Neuronal stem cell (in vitro differentiated cells): ENCODE data around the gene GATAD2A.
A peak's percentile ranks its signal among the peaks of the same experiment; 100 is the strongest.

ENCODE experiments used
- DNase-seq: peaks from one replicate; pipeline ENCODE4 v3.0.0-alpha.2; 2013; ENCODE audit warnings: low spot score
- H2AFZ ChIP-seq: one replicate; pipeline ENCODE4 v1.6.1; 2013; ENCODE audit warnings: mild to moderate bottlenecking, low read length, inconsistent platforms
- H2AK5ac ChIP-seq: 2 replicates; pipeline ENCODE4 v1.6.1; 2013; ENCODE audit warnings: low read depth, mild to moderate bottlenecking, inconsistent platforms, low read length, moderate library complexity, mixed read lengths
- H2BK120ac ChIP-seq: 2 replicates; pipeline ENCODE4 v1.6.1; 2013; ENCODE audit warnings: low read depth, mild to moderate bottlenecking, inconsistent platforms, low read length, moderate library complexity, mixed read lengths
- H2BK12ac ChIP-seq: one replicate; pipeline ENCODE4 v1.6.1; 2013; ENCODE audit warnings: low read length, inconsistent platforms
- H2BK15ac ChIP-seq: 2 replicates; pipeline ENCODE4 v1.6.1; 2013; ENCODE audit warnings: mild to moderate bottlenecking, low read length, inconsistent platforms, mixed read lengths
- H2BK5ac ChIP-seq: one replicate; pipeline ENCODE4 v1.6.1; 2013; ENCODE audit warnings: inconsistent platforms, mild to moderate bottlenecking, low read length, moderate library complexity
- H3K14ac ChIP-seq: one replicate; pipeline ENCODE4 v1.6.1; 2013; ENCODE audit warnings: low read length, inconsistent platforms
- H3K18ac ChIP-seq: 2 replicates; pipeline ENCODE4 v1.6.1; 2013; ENCODE audit warnings: low read length, inconsistent platforms
- H3K23ac ChIP-seq: 2 replicates; pipeline ENCODE4 v1.6.1; 2013; ENCODE audit warnings: low read depth, mild to moderate bottlenecking, mixed read lengths, low read length, inconsistent platforms; ENCODE audit not compliant: poor library complexity
- H3K27ac ChIP-seq: replicated peaks from 3 replicates; pipeline ENCODE4 v1.5.1; 2013; ENCODE audit warnings: low read length, inconsistent platforms
- H3K27me3 ChIP-seq, 3 experiments: 2 replicates each; pipeline ENCODE4 v1.6.1; 2013; ENCODE audit warnings: low read length in 3 of 3, mild to moderate bottlenecking in 2 of 3, inconsistent platforms in 1 of 3, low read depth in 1 of 3, mixed read lengths in 1 of 3, moderate library complexity in 1 of 3; ENCODE audit not compliant: control insufficient read depth in 3 of 3, insufficient read depth in 3 of 3
- H3K36me3 ChIP-seq, 2 donors: replicated peaks in 1 of 2; 2 replicates each; pipeline ENCODE4 v1.6.1; 2013; ENCODE audit warnings: low read length in 2 of 2; ENCODE audit not compliant: control insufficient read depth in 2 of 2, insufficient read depth in 2 of 2
- H3K4ac ChIP-seq: 2 replicates; pipeline ENCODE4 v1.6.1; 2013; ENCODE audit warnings: inconsistent platforms, mild to moderate bottlenecking, low read length, moderate library complexity
- H3K4me1 ChIP-seq, 2 donors: 1 replicate in 1 of 2; 2 replicates in 1 of 2; pipeline ENCODE4 v1.6.1; 2013; ENCODE audit warnings: low read length in 2 of 2, low read depth in 1 of 2; ENCODE audit not compliant: control insufficient read depth in 2 of 2, insufficient read depth in 1 of 2
- H3K4me2 ChIP-seq: one replicate; pipeline ENCODE4 v1.6.1; 2013; ENCODE audit warnings: mild to moderate bottlenecking, low read length, inconsistent platforms; ENCODE audit not compliant: insufficient read depth, poor library complexity, severe bottlenecking
- H3K4me3 ChIP-seq, 2 donors: 2 replicates each; pipeline ENCODE4 v1.5.1; 2013; ENCODE audit warnings: low read length in 2 of 2, mild to moderate bottlenecking in 2 of 2, inconsistent platforms in 1 of 2, moderate library complexity in 1 of 2
- H3K79me1 ChIP-seq: one replicate; pipeline ENCODE4 v1.6.1; 2013; ENCODE audit warnings: low read depth, mild to moderate bottlenecking, inconsistent platforms, low read length, moderate library complexity
- H3K9ac ChIP-seq: one replicate; pipeline ENCODE4 v1.6.1; 2013; ENCODE audit warnings: mild to moderate bottlenecking, low read depth, low read length, inconsistent platforms; ENCODE audit not compliant: poor library complexity
- H3K9me3 ChIP-seq, 2 donors: replicated peaks in 1 of 2; 2 replicates each; pipeline versions ENCODE3 to v1.6.1; 2013; ENCODE audit warnings: low read length in 2 of 2, mild to moderate bottlenecking in 2 of 2, inconsistent platforms in 1 of 2, low read depth in 1 of 2, mixed read lengths in 1 of 2, moderate library complexity in 1 of 2; ENCODE audit not compliant: control insufficient read depth in 2 of 2, insufficient read depth in 1 of 2
- H4K8ac ChIP-seq: one replicate; pipeline ENCODE4 v1.6.1; 2013; ENCODE audit warnings: low read depth, mild to moderate bottlenecking, inconsistent platforms, low read length, moderate library complexity
- H4K91ac ChIP-seq: one replicate; pipeline ENCODE4 v1.6.1; 2013; ENCODE audit warnings: low read length, low read depth, mild to moderate bottlenecking, inconsistent platforms; ENCODE audit not compliant: poor library complexity
- WGBS, 2 donors: extraction: QIAGEN DNeasy Blood & Tissue Kit; methylation state at CpG; one replicate each; pipeline ENCODE4 v1.1.7; 2013; ENCODE audit warnings: missing lambda C conversion rate in 2 of 2, mixed read lengths in 1 of 2; ENCODE audit not compliant: insufficient read length in 2 of 2, insufficient replicate concordance in 1 of 2; ENCODE audit errors: extremely low coverage in 2 of 2; 5-methylcytosine and 5-hydroxymethylcytosine counted together

Gene GATAD2A

GRCh38 chr19:19417046-19417445 is 11.6 kb downstream of the GATAD2A start:
- no peak overlapping the region for H2BK120ac ChIP-seq
- peaks cover 4 to 7% of the 10 kb centered on the region in 2 donors for H3K4me1 ChIP-seq
- H3K14ac ChIP-seq: no peak overlapping the region
- H2BK15ac ChIP-seq: no peak overlapping the region
- H3K36me3 ChIP-seq: peaks cover 0 to 22% of the 10 kb centered on the region in 2 donors
- H3K27me3 ChIP-seq: no peaks in the 10 kb centered on the region
- H3K4me2 ChIP-seq: no peak overlapping the region
- H3K18ac ChIP-seq: no peak overlapping the region
- no peak overlapping the region for H2AFZ ChIP-seq
- no peak overlapping the region for H2AK5ac ChIP-seq
- H3K27ac ChIP-seq: no peak overlapping the region
- WGBS, 2 donors: no CpG with 5 or more reads among the region's 5 CpGs
- H4K91ac ChIP-seq: no peak overlapping the region
- no peak overlapping the region for H3K23ac ChIP-seq
- no peak overlapping the region for H3K9ac ChIP-seq
- no peak overlapping the region for H4K8ac ChIP-seq
- H2BK12ac ChIP-seq: no peak overlapping the region
- H3K4me3 ChIP-seq: no peak overlapping the region
- H3K79me1 ChIP-seq: peaks cover 10% of the 10 kb centered on the region
- no peak for DNase-seq
- peaks cover 0 to 2% of the 10 kb centered on the region in 2 donors for H3K9me3 ChIP-seq
- no peak overlapping the region for H2BK5ac ChIP-seq
- H3K4ac ChIP-seq: no peak overlapping the region

- DNase-seq: no peak
- peak overlapping the region; percentile 51 for H3K23ac ChIP-seq
- H3K4me2 ChIP-seq: no peak overlapping the region
- H3K9me3 ChIP-seq: peaks cover 0 to 2% of the 10 kb centered on the region in 2 donors
- no peak overlapping the region for H3K27ac ChIP-seq
- no peak overlapping the region for H3K4ac ChIP-seq
- H4K91ac ChIP-seq: no peak overlapping the region
- no peak overlapping the region for H2BK120ac ChIP-seq
- H2BK12ac ChIP-seq: no peak overlapping the region
- peak overlapping the region; percentile 25 for H3K18ac ChIP-seq
- H3K4me1 ChIP-seq: peaks cover 4 to 7% of the 10 kb centered on the region in 2 donors
- H3K4me3 ChIP-seq: no peak overlapping the region
- H2BK15ac ChIP-seq: no peak overlapping the region
- H3K79me1 ChIP-seq: peaks cover 10% of the 10 kb centered on the region
- WGBS, 2 donors: no CpG with 5 or more reads among the region's 10 CpGs
- no peaks in the 10 kb centered on the region for H3K27me3 ChIP-seq
- H3K14ac ChIP-seq: no peak overlapping the region
- H2BK5ac ChIP-seq: no peak overlapping the region
- H2AK5ac ChIP-seq: no peak overlapping the region
- no peak overlapping the region for H2AFZ ChIP-seq
- H3K36me3 ChIP-seq: peaks cover 0 to 22% of the 10 kb centered on the region in 2 donors
- no peak overlapping the region for H4K8ac ChIP-seq
- H3K9ac ChIP-seq: no peak overlapping the region
These were observed 12.3 kb downstream of the GATAD2A start for GRCh38 chr19:19417628-19418245.

DNA sequence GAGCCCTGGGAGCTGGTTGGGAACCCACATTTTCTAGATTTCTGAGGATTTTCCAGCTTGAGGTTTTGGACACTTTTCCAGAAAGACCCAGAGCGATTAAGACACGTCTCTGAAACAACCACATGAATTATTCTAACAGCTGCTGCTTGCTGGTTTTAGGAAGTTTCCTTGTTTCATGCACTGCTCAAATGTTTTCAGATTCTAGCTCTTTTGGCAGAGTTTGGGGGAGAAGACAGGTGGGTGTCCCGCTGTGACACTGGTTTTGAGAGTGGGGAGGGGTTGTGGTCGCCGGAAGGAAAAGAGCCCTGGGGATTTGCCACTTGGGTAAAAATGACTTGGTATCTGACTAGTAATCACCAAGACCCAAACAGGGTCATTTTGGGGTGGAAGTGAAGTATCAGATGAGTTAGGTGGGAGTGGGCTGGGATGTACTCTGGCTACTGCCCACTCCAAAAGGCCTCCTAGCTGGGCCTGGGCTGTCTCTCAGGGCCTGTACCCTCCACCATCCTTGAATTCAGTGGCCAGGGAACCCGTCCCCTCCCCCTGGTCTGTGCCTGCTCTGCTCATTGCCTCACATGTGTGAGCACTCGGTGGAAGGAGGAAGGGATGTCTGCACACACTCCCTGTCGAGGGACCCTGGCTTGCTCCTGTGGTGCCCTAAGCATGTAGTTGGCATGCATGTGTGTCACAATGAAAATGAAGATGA is 13.2 kb downstream of the GATAD2A start:
- WGBS, 2 donors: no CpG with 5 or more reads among the region's 8 CpGs

GRCh38 chr19:19420570-19421298 is 15.3 kb downstream of the GATAD2A start:
- Histone ChIP-seq H3K18ac (no peak overlapping the region), H3K9me3 (peaks cover 0 to 1% of the 10 kb centered on the region in 2 donors), H3K9ac (no peak overlapping the region), H3K14ac (peak overlapping the region; percentile 28), H2BK5ac (no peak overlapping the region), H4K91ac (no peak overlapping the region), H4K8ac (no peak overlapping the region), H2AK5ac (no peak overlapping the region), H3K4me1 (peaks cover 4 to 9% of the 10 kb centered on the region in 2 donors), H3K4me3 (no peak overlapping the region), H3K4ac (no peak overlapping the region), H3K23ac (peak overlapping the region; percentile 6), H3K36me3 (peaks cover 2 to 19% of the 10 kb centered on the region in 2 donors), H3K79me1 (peaks cover 26% of the 10 kb centered on the region), H3K4me2 (no peak overlapping the region), H2BK120ac (no peak overlapping the region), H3K27ac (no peak overlapping the region), H2AFZ (no peak overlapping the region), H2BK15ac (no peak overlapping the region), H3K27me3 (no peaks in the 10 kb centered on the region), H2BK12ac (no peak overlapping the region)
- no CpG with 5 or more reads among the region's 21 CpGs for WGBS, 2 donors
- DNase-seq: no peak

More for the DNA sequence above, 13.2 kb downstream of the GATAD2A start:
- peaks cover 2 to 16% of the 10 kb centered on the region in 2 donors for H3K36me3 ChIP-seq
- H2BK5ac ChIP-seq: no peak overlapping the region
- H2BK12ac ChIP-seq: no peak overlapping the region
- H2BK120ac ChIP-seq: no peak overlapping the region
- peaks cover 0 to 1% of the 10 kb centered on the region in 2 donors for H3K9me3 ChIP-seq
- H4K8ac ChIP-seq: no peak overlapping the region
- no peak overlapping the region for H3K23ac ChIP-seq
- no peak overlapping the region for H3K4me2 ChIP-seq
- no peak overlapping the region for H3K9ac ChIP-seq
- H3K79me1 ChIP-seq: peaks cover 16% of the 10 kb centered on the region
- peaks cover 4 to 7% of the 10 kb centered on the region in 2 donors for H3K4me1 ChIP-seq
- no peak overlapping the region for H4K91ac ChIP-seq
- H3K4me3 ChIP-seq: no peak overlapping the region
- no peak overlapping the region for H3K4ac ChIP-seq
- H2BK15ac ChIP-seq: no peak overlapping the region
- no peak overlapping the region for H2AK5ac ChIP-seq
- no peak for DNase-seq
- H2AFZ ChIP-seq: no peak overlapping the region
- H3K14ac ChIP-seq: no peak overlapping the region
- no peak overlapping the region for H3K18ac ChIP-seq
- H3K27me3 ChIP-seq: no peaks in the 10 kb centered on the region
- no peak overlapping the region for H3K27ac ChIP-seq
